Measurements from ENCODE around the gene DVL1. TPM values are rescaled to one million over a fixed set of nuclear protein-coding genes. Genes with fewer than 3 reads are reported as not detected.
"Not testable (repeated sequence)": the region's sequence is repeated elsewhere in the genome, so short reads cannot be mapped to it uniquely, and the experiment has no call there.

Gene DVL1
- total RNA-seq, 1 donor from 2014 or later, result 65.2 TPM

- DNase-seq (ENCODE audit: low spot score in 2 of 2), result no peak
- no peak for FAIRE-seq
Measured at GRCh38 chr1:1330366-1331067, 18.7 kb downstream of the DVL1 start.

DNA sequence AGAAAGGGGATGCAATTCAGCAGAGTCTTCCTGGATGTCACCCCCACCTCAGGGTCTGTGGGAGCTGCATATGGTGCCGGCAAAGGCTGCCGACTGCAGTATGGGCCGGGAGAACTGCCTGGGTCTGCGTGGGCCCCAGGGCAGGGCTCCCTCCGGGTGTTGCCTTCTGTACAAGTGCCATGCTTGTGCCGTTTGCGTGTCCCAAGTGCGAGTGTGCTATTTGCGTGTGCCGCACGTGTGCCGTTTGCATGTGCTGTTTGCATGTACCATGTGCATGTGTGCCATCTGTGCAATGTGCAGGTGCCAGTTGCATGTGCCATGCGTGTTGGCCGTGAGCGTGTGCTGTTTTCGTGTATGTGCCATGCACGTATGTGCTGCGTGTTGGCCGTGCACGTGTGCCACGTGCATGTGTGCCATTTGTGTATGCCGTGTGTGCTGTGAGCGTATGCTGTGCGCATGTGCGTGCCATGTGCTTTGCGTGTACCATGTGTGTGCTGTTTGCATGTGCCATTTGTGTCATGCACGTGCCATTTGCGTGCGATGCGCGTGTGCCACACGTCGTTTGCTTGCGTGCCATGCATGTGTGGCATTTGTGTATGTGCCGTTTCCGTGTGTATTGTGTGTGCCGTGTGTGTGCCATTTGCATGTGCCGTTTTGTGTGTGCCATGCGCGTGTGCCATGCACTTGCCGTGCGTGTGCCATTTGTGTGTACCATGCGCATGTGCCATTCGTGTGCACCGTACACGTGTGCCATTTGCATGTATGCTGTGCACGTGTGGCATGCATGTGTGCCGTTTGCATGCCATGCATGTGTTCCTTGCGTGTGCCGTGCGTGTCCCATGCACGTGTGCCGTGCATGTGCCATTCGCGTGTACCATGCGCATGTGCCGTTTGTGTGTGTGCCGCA is 19.7 kb downstream of the DVL1 start:
- DNase-seq (ENCODE audit: low spot score in 2 of 2) (no peak), FAIRE-seq (no peak)

- no peak for FAIRE-seq
- no peak for DNase-seq (ENCODE audit: low spot score in 2 of 2)
Measured at GRCh38 chr1:1328254-1328653, 21.0 kb downstream of the DVL1 start.

GRCh38 chr1:1327291-1327690 is 21.9 kb downstream of the DVL1 start:
- FAIRE-seq (no peak), DNase-seq (ENCODE audit: low spot score in 2 of 2) (no peak)

- DNase-seq (ENCODE audit: low spot score in 2 of 2) (no peak), FAIRE-seq (no peak)
Measured at GRCh38 chr1:1326075-1326605, 23.1 kb downstream of the DVL1 start.

GRCh38 chr1:1325288-1326074 is 23.7 kb downstream of the DVL1 start:
- DNase-seq (ENCODE audit: low spot score in 2 of 2) (no peak), FAIRE-seq (no peak)

- FAIRE-seq (no peak), DNase-seq (ENCODE audit: low spot score in 2 of 2) (peak; percentile 96 to 98)
Measured at GRCh38 chr1:1324524-1325287, 24.5 kb downstream of the DVL1 start, which contains the start of the genes CPTP and INTS11. Gene CPTP (plus strand): TSS chr1:1324802. CDS start chr1:1326911, 2,109 bp downstream. Gene INTS11 (minus strand): TSS chr1:1324660. CDS start chr1:1324608, 52 bp downstream.

GRCh38 chr1:1324084-1324523 is 25.1 kb downstream of the DVL1 start:
- FAIRE-seq, result no peak
- no peak for DNase-seq (ENCODE audit: low spot score in 2 of 2)

GRCh38 chr1:1322952-1323351 is 26.3 kb downstream of the DVL1 start:
- DNase-seq (ENCODE audit: low spot score in 2 of 2), result no peak
- no peak for FAIRE-seq

DNA sequence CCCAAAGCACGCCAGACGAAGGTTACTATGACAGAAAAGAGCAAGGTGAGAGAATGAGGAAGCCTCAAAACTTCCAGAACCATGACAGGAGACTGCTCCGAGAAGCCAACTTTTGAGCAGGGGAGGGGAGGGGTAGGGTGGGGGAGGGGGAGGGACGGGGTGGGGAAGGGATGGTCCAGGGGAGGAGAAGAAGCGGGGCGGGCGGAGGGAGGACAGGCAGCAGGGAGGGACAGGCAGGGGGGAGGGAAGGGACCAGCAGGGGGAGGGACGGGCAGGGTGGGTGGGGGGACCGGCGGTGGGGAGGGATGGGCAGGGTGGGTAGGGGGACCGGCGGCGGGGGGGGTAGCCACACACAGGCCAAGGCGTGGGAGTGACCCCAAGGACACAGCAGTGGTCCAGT is 26.8 kb downstream of the DVL1 start:
- no peak for DNase-seq (ENCODE audit: low spot score in 2 of 2)
- no peak for FAIRE-seq

GRCh38 chr1:1321477-1321876 is 27.7 kb downstream of the DVL1 start:
- DNase-seq (ENCODE audit: low spot score in 2 of 2) (no peak), FAIRE-seq (no peak)

DNA sequence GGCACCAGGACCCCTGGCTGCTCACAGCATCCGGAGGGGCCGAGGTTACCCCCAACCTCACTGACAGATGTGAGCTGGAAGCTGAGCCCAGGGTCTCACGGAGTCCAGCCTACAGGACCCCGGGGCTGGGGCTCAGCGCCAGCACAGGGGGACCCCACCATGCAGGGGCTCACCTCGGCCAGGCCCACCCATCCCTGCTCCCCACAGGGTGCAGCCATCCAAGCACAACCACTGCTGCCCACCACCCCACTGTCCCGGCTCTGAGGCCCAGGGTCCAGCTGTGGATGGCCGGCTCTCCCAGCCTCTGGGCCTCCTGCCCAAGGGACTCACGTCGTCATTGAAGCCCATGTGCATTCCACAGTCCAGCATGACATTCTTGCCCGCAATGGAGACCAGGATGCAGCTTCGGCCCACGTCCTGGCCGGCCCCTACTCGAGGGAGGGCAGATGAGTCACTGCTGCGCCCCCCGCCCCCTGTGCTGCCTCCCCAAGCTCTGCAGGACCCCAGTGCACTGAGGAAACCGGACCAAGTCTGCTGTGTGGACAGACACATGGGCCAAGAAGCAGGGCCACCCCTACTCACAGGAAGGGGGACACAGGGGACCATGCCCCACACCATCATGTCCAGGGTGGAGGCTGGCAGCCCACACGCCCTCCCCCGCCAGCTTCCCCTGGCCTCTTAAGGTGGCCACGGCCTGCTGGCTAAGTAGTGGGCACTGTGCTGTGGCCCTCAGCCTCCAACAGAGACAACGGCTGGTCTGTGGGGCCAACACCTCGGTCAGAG is 28.4 kb downstream of the DVL1 start:
- DNase-seq (ENCODE audit: low spot score in 2 of 2) (no peak), FAIRE-seq (no peak)

- no peak for FAIRE-seq
Measured at GRCh38 chr1:1319646-1319941, 29.6 kb downstream of the DVL1 start.

DNA sequence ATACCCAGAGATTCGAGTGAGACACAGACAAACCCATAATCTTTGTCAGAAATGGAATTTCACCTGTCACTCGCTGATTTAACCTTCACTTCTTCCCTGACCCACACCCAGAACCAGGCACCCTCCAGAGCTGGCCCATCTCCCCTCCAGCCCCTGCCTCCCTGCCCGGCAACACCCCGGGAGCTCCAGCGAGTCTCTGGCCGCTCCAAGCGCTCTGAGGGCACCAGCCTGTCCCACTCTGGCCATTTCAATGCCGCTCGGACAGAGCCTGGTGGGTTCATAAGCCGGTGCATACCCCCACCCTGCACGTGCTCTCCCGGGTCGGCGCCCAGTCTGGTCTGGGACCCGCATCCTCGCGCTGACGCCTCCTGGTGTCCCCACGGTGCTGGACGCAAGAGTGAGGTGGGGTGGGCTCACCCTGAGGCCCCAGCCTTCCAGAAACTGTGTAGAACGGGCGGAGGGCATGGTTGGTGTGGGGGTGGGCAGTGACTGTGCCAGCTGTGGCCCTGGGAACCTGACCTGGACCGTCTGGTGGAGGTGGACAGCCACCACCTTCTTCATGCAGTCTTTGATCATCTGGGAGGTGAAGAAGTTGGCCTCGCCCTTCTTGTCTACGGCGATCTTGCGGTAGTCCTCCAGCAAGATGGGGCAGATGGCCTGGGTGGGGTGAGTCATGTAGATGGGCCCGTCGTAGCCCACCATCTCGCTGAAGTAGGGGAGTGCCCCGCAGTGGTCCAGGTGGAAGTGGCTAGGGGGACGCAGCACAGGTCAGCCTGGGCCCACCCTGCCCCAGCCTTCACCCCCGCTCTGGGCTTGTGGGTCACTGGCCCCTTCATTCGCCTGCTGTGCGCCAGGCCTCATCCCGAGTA is 30.2 kb downstream of the DVL1 start:
- no peak for DNase-seq (ENCODE audit: low spot score in 2 of 2)
- FAIRE-seq, result no peak

More at GRCh38 chr1:1319646-1319941, 29.6 kb downstream of the DVL1 start:
- no peak for DNase-seq (ENCODE audit: low spot score in 2 of 2)

DNA sequence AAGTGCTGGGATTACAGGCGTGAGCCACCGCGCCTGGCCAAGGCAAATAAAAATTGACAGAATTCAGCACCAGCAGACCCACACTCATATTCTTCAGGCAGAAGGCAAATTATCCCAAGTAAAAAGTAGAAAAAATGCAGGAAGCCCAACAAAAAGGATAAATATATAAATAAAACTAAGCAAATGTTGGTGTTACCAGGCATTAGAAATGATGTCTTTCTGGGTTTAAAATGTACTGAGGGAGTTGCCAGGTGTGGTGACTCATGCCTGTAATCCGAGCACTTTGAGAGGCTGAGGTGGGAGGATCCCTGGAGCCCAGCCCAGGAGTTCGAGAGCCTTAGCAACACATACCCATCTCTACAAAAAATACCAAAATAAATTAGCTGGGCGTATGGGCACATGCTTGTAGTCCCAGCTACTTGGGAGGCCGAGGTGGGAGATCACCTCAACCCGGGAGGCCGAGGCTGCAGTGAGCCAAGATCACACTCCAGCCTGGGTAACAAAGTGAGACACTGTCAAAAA is 31.0 kb downstream of the DVL1 start:
- FAIRE-seq, result no peak
- DNase-seq (ENCODE audit: low spot score in 2 of 2), result no peak

GRCh38 chr1:1317420-1317819 is 31.8 kb downstream of the DVL1 start:
- DNase-seq (ENCODE audit: low spot score in 2 of 2), result no peak
- no peak for FAIRE-seq

- not testable (repeated sequence) for FAIRE-seq; DNase-seq (ENCODE audit: low spot score in 2 of 2)
Measured at GRCh38 chr1:1316199-1316598, 33.0 kb downstream of the DVL1 start.

DNA sequence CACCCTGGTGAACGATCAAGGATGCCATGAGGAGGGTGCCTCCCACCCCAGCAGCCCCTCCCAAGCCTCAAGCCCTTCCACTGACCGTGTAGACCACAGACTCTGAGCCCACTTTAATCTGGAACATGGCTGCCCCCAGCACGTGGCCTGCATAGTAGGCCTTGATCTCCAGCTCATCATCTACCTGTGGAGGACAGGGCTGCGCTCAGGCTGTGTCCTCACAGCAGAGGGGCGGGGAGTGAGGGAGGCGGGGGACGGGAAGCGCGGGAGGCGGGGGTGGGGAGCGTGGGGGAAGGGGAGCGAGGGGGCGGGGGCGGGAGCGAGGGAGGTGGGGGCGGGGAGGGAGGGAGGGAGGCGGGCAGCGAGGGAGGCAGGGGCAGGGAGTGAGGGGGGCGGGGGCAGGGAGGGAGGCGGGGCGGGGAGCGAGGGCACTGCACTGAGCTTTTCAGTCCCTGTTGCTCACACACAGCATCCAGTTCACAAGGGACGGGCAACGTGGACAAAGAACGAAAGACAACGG is 33.7 kb downstream of the DVL1 start:
- FAIRE-seq, result no peak
- no peak for DNase-seq (ENCODE audit: low spot score in 2 of 2)

Measured in frontal cortex (tissue), 4 donors.